Loucy (cell line): ENCODE measurements around the gene E2F7.

ENCODE experiments used
- H2AFZ ChIP-seq: fragments of 200-600 bp; sonication (generic); 2 replicates; pipeline ENCODE4 v1.6.0; 2016; ENCODE audit warnings: antibody characterized with exemption, mild to moderate bottlenecking, low read length, moderate library complexity
- H3F3A ChIP-seq: fragments of 200-600 bp; 2 replicates; pipeline ENCODE4 v1.6.0; 2016; ENCODE audit warnings: antibody characterized with exemption, low read depth, mild to moderate bottlenecking
- H3K27me3 ChIP-seq: fragments of 200-600 bp; sonication (generic); 2 replicates; pipeline ENCODE4 v1.6.1; 2014; ENCODE audit warnings: low read length, mild to moderate bottlenecking; ENCODE audit not compliant: insufficient read depth, poor library complexity, severe bottlenecking
- H3K36me3 ChIP-seq: fragments of 200-600 bp; sonication (generic); 2 replicates; pipeline ENCODE4 v1.6.1; 2016; ENCODE audit warnings: low read length; ENCODE audit not compliant: insufficient read depth
- H3K4me1 ChIP-seq: fragments of 200-600 bp; sonication (generic); 2 replicates; pipeline ENCODE4 v1.5.1; 2014; ENCODE audit warnings: low read length, mild to moderate bottlenecking; ENCODE audit not compliant: insufficient read depth, poor library complexity, severe bottlenecking
- H3K4me2 ChIP-seq: fragments of 200-600 bp; sonication (generic); 2 replicates; pipeline ENCODE4 v1.6.0; 2014; ENCODE audit warnings: antibody characterized with exemption, low read length, low read depth, mild to moderate bottlenecking; ENCODE audit not compliant: poor library complexity, severe bottlenecking
- H3K4me3 ChIP-seq: fragments of 200-600 bp; sonication (generic); 2 replicates; pipeline ENCODE4 v1.5.1; 2014; ENCODE audit warnings: low read length, mild to moderate bottlenecking, mixed read lengths; ENCODE audit not compliant: poor library complexity, severe bottlenecking
- H3K79me2 ChIP-seq: fragments of 200-600 bp; sonication (generic); 2 replicates; pipeline ENCODE4 v1.6.1; 2014; ENCODE audit warnings: low read length; ENCODE audit not compliant: insufficient read depth
- H3K9ac ChIP-seq: fragments of 200-600 bp; sonication (generic); 2 replicates; pipeline ENCODE4 v1.6.0; 2014; ENCODE audit warnings: mild to moderate bottlenecking, low read depth, low read length, moderate library complexity; ENCODE audit not compliant: poor library complexity, severe bottlenecking
- H3K9me2 ChIP-seq: fragments of 200-600 bp; sonication (generic); replicated peaks from 2 replicates; pipeline ENCODE4 v1.6.1; 2016; ENCODE audit warnings: low read depth, low read length, mixed read lengths
- H3K9me3 ChIP-seq: fragments of 200-600 bp; sonication (generic); 2 replicates; pipeline ENCODE4 v1.6.1; 2014; ENCODE audit warnings: mild to moderate bottlenecking, antibody characterized with exemption, low read length, low read depth; ENCODE audit not compliant: insufficient read depth
- H4K20me1 ChIP-seq: fragments of 200-600 bp; sonication (generic); 2 replicates; pipeline ENCODE4 v1.6.0; 2014; ENCODE audit warnings: antibody characterized with exemption, low read length, mild to moderate bottlenecking; ENCODE audit not compliant: insufficient read depth, poor library complexity, severe bottlenecking
- CTCF ChIP-seq: fragments of 200-600 bp; sonication (generic); conservative IDR thresholded peaks from 2 replicates; pipeline ENCODE4 v1.5.1; 2014; ENCODE audit warnings: mild to moderate bottlenecking, antibody characterized with exemption, low read length
- EZH2phosphoT487 ChIP-seq: fragments of 200-600 bp; IDR thresholded peaks from 2 replicates; pipeline ENCODE4 v1.6.1; 2018; ENCODE audit warnings: antibody characterized with exemption, mild to moderate bottlenecking, moderate library complexity, borderline replicate concordance

Gene E2F7

GRCh38 chr12:77102691-77103090 lies 37.3 kb upstream of the E2F7 start:
- no peak overlapping the region for H3K4me2 ChIP-seq
- H3K4me3 ChIP-seq: no peak overlapping the region
- H4K20me1 ChIP-seq: no peaks in the 10 kb centered on the region
- no peaks in the 10 kb centered on the region for H3K27me3 ChIP-seq
- H3K9me3 ChIP-seq: no peaks in the 10 kb centered on the region
- no peaks in the 10 kb centered on the region for H3K9me2 ChIP-seq
- H2AFZ ChIP-seq: no peak overlapping the region
- no peaks in the 10 kb centered on the region for H3K4me1 ChIP-seq
- no peak overlapping the region for H3K9ac ChIP-seq
- H3F3A ChIP-seq: no peaks in the 10 kb centered on the region
- TF ChIP-seq EZH2phosphoT487 (no peak), CTCF (no peak)
- H3K36me3 ChIP-seq: no peaks in the 10 kb centered on the region
- H3K79me2 ChIP-seq: no peaks in the 10 kb centered on the region

DNA sequence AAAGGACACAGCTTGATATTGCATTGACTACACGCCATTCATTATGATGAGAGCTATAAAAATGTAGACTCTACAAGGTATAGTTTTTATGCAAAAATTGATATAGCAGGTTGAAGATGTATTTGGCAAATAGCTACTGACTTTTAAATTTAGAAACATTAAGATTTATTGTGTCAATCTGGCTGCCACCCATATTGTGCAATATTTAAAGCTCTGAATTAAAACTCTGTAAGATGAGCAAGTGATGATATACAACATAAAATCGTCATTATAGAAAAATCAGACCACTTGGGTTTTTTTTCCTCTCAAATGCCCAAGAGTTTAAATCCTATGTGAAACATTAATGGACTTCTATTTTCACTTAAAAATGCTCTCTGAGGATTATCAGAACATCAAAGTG lies 36.8 kb upstream of the E2F7 start:
- H3K4me3 ChIP-seq: no peak overlapping the region
- no peaks in the 10 kb centered on the region for H3K9me3 ChIP-seq
- no peaks in the 10 kb centered on the region for H3K27me3 ChIP-seq
- H3F3A ChIP-seq: no peaks in the 10 kb centered on the region
- H3K36me3 ChIP-seq: no peaks in the 10 kb centered on the region
- no peak overlapping the region for H3K4me2 ChIP-seq
- H3K9ac ChIP-seq: no peak overlapping the region
- no peaks in the 10 kb centered on the region for H3K4me1 ChIP-seq
- no peak overlapping the region for H2AFZ ChIP-seq
- H4K20me1 ChIP-seq: no peaks in the 10 kb centered on the region
- H3K9me2 ChIP-seq: no peaks in the 10 kb centered on the region
- TF ChIP-seq EZH2phosphoT487 (no peak), CTCF (no peak)
- H3K79me2 ChIP-seq: no peaks in the 10 kb centered on the region

DNA sequence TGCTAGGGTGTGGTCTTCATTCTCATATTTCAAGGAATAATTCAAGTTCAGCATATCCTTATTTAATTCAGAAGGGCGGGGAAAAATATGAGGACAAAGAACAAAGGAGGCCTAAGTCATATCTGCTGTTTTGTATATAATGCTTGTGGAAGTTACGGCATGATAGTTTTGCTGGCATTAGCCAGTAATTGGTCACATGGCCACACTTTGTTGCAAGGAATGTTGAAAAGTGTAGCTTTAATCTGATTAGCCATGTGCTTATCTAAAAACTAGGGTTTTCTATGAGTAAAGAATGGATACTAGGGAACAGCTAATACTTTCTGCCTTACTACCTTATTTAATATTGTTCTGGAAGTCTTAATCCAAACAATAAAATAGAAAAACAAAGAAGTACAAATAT lies 34.4 kb upstream of the E2F7 start:
- no peak overlapping the region for H3K9ac ChIP-seq
- no peaks in the 10 kb centered on the region for H3K4me1 ChIP-seq
- H3K27me3 ChIP-seq: no peaks in the 10 kb centered on the region
- no peaks in the 10 kb centered on the region for H3K79me2 ChIP-seq
- H3K9me3 ChIP-seq: no peaks in the 10 kb centered on the region
- no peaks in the 10 kb centered on the region for H4K20me1 ChIP-seq
- H3K4me2 ChIP-seq: no peak overlapping the region
- no peak overlapping the region for H2AFZ ChIP-seq
- no peaks in the 10 kb centered on the region for H3K9me2 ChIP-seq
- TF ChIP-seq CTCF: no peak
- TF ChIP-seq EZH2phosphoT487: no peak
- H3K36me3 ChIP-seq: no peaks in the 10 kb centered on the region
- H3F3A ChIP-seq: no peaks in the 10 kb centered on the region
- no peak overlapping the region for H3K4me3 ChIP-seq
